GM12873 (cell line): ENCODE measurements around the gene METTL24.

Experiments used
- CTCF ChIP-seq: IDR thresholded peaks from 2 replicates; pipeline ENCODE4 v1.5.1; 2012; ENCODE audit warnings: low read depth, mild to moderate bottlenecking, moderate library complexity, low read length, control low read depth; ENCODE audit not compliant: insufficient read depth; ENCODE audit errors: missing control alignments

Gene METTL24

GRCh38 chr6:110363748-110364147 is 5.6 kb upstream of the METTL24 start:
- TF ChIP-seq CTCF = no peak

GRCh38 chr6:110360676-110361075 is 2.5 kb upstream of the METTL24 start:
- TF ChIP-seq CTCF = no peak

GRCh38 chr6:110359556-110359955 is 1.4 kb upstream of the METTL24 start:
- TF ChIP-seq CTCF = no peak

- no peak for TF ChIP-seq CTCF
These were observed 508 bp upstream of the METTL24 start for GRCh38 chr6:110358553-110359160.

GRCh38 chr6:110357298-110357663 is 868 bp downstream of the METTL24 start:
- TF ChIP-seq CTCF = no peak

GRCh38 chr6:110356778-110357177 is 1.4 kb downstream of the METTL24 start:
- TF ChIP-seq CTCF = no peak

- TF ChIP-seq CTCF = no peak
These were observed 2.4 kb downstream of the METTL24 start for GRCh38 chr6:110355727-110356126.
